ENCODE measurements around the gene RNF34. TPM values are rescaled to one million over a fixed set of nuclear protein-coding genes. Genes with fewer than 3 reads are reported as not detected.

RNF34 gene
- total and polyA plus RNA-seq, 10 donors: 20.8 to 62.6 (median 52.0) TPM

DNA sequence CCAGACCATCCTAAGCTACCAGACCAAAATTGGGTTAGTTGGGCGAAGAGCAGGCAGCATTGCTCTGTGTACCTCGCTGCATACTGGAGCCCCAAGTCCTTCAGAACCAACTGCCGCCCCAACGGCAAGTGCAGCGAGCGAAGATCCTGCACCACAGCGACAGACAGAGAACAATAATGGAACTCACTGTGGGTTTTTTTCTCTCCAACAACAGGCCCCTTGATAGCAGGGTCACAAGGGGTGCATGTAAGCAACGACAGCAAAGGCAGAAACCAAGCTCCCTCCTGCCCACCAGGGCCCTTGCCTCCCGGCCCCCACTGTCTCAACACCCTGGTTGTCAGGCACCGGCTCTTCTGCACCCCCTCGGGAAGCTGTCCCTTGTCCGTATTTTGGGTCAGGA, 39.0 kb downstream of the RNF34 start:
- no peak for TF ChIP-seq POLR2AphosphoS5 (IDR thresholded peaks at IDR 0.05)
- TF ChIP-seq, protein P1, sequence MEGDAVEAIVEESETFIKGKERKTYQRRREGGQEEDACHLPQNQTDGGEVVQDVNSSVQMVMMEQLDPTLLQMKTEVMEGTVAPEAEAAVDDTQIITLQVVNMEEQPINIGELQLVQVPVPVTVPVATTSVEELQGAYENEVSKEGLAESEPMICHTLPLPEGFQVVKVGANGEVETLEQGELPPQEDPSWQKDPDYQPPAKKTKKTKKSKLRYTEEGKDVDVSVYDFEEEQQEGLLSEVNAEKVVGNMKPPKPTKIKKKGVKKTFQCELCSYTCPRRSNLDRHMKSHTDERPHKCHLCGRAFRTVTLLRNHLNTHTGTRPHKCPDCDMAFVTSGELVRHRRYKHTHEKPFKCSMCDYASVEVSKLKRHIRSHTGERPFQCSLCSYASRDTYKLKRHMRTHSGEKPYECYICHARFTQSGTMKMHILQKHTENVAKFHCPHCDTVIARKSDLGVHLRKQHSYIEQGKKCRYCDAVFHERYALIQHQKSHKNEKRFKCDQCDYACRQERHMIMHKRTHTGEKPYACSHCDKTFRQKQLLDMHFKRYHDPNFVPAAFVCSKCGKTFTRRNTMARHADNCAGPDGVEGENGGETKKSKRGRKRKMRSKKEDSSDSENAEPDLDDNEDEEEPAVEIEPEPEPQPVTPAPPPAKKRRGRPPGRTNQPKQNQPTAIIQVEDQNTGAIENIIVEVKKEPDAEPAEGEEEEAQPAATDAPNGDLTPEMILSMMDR (IDR thresholded peaks at IDR 0.05 in 8 of 11, conservative IDR thresholded peaks at IDR 0.05 in 3 of 11): no peak
- TF ChIP-seq POLR2A (IDR thresholded peaks at IDR 0.05): no peak
- Histone ChIP-seq H3K36me3 (peaks cover 7 to 100% (median 80%) of the 10 kb centered on the region in 6 donors), H3K27ac (no peak overlapping the region), H3K27me3 (replicated peaks in 1 of 7) (no peaks in the 10 kb centered on the region), H3K4me1 (peaks cover 0 to 9% (median 3%) of the 10 kb centered on the region in 6 donors), H3K4me3 (no peak overlapping the region), H3K9me3 (peaks cover 0 to 3% (median 0%) of the 10 kb centered on the region in 8 donors)
- no peak for DNase-seq
- WGBS, 5 donors: 81 to 97% (median 91%) methylated on average over 12 of the region's 12 CpGs
- intact Hi-C loops (cut with DNase I; ENCODE audit: low total_unique reads): no loop called here

DNA sequence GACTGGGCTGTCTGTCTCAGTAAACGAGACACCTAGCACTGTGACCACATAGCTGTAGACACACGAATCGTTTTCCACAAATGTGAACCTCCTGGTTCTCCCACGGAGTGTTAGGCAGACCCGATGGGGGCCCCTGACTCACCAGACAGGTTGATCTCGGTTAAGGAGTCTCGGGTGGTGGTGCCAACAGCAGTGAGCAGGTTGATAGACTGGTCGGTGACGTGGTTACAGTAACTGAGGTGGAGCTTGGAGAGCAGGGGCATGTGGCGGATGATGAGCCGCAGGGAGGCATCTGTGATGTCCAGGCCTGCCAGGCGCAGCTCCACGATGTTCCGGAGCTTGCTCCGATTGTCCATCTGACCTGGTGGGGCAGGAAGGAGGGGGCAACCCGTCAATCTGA, 39.8 kb downstream of the RNF34 start:
- Histone ChIP-seq H3K9me3 (peaks cover 0 to 3% (median 0%) of the 10 kb centered on the region in 8 donors), H3K4me1 (peaks cover 0 to 9% (median 3%) of the 10 kb centered on the region in 6 donors), H3K36me3 (peaks cover 7 to 100% (median 81%) of the 10 kb centered on the region in 6 donors), H3K4me3 (no peak overlapping the region), H3K27ac (no peak overlapping the region), H3K27me3 (replicated peaks in 1 of 7) (no peaks in the 10 kb centered on the region)
- intact Hi-C loops (cut with DNase I; ENCODE audit: low total_unique reads): loop anchor here (10.0 kb wide), 1 partner anchor 105 kb away; no protein-coding TSS in a partner anchor
- no peak for DNase-seq
- TF ChIP-seq POLR2AphosphoS5 (IDR thresholded peaks at IDR 0.05) (peak in 1 of 3 donors; percentile 9), POLR2A (IDR thresholded peaks at IDR 0.05) (no peak)
- TF ChIP-seq, protein P1 (IDR thresholded peaks at IDR 0.05 in 8 of 11, conservative IDR thresholded peaks at IDR 0.05 in 3 of 11): no peak
- WGBS, 5 donors: 92 to 97% (median 95%) methylated on average over 16 of the region's 16 CpGs

DNA sequence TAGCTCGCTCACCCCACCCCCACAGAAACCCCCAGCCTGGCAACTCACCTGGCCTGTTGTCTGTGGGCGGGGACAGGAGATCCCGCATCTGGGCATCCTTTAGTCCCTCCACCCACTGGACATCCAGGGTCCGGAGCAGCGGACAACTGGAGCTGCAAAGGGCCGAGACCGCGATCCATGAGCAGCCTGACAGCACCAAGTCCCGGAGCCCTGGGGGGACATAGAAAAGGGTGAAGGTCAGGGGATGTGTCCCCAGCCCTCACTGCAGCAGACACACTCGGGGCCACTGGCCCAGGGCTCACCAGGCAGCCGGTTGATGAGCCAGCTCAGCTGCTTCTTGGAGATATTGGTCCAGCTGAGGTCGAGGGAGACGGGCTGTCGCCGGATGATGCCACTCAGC, 40.9 kb downstream of the RNF34 start:
- 95 to 99% (median 97%) methylated on average over 14 to 15 of the region's 15 CpGs for WGBS, 5 donors
- H3K27ac ChIP-seq: no peak overlapping the region
- H3K4me1 ChIP-seq: peaks cover 0 to 9% (median 3%) of the 10 kb centered on the region in 6 donors
- H3K27me3 ChIP-seq (replicated peaks in 1 of 7): no peaks in the 10 kb centered on the region
- H3K36me3 ChIP-seq: peaks cover 7 to 100% (median 81%) of the 10 kb centered on the region in 6 donors
- intact Hi-C loops (cut with DNase I; ENCODE audit: low total_unique reads): loop anchor here (10.0 kb wide), 1 partner anchor 106 kb away; no protein-coding TSS in a partner anchor
- no peak for DNase-seq
- TF ChIP-seq POLR2AphosphoS5 (IDR thresholded peaks at IDR 0.05): peak in 1 of 3 donors; percentile 30
- TF ChIP-seq, protein P1 (IDR thresholded peaks at IDR 0.05 in 8 of 11, conservative IDR thresholded peaks at IDR 0.05 in 3 of 11): no peak
- H3K4me3 ChIP-seq: no peak overlapping the region
- H3K9me3 ChIP-seq: peaks cover 0 to 3% (median 0%) of the 10 kb centered on the region in 8 donors

DNA sequence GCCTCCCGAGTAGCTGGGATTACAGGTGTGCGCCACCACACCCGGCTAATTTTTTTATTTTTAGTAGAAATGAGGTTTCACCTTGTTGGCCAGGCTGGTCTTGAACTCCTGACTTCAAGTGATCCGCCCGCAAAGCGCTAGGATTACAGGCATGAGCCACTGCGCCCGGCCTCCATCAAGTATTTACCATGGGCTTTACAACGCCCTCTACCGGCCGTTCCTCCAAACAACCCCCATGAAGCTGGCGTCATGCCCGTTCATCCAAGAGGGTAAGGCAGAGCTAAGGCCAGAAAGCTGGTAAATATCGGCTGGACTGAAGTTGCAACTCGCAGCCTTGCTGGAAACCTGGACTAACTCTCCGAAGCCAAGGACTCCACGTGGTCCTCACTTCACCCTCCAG, 41.6 kb downstream of the RNF34 start:
- H3K4me3 ChIP-seq: no peak overlapping the region
- 90 to 97% (median 95%) methylated on average over 17 of the region's 17 CpGs for WGBS, 5 donors
- no peak for TF ChIP-seq POLR2AphosphoS5 (IDR thresholded peaks at IDR 0.05)
- TF ChIP-seq, protein P1 (IDR thresholded peaks at IDR 0.05 in 8 of 11, conservative IDR thresholded peaks at IDR 0.05 in 3 of 11): no peak
- no peak for TF ChIP-seq POLR2A (IDR thresholded peaks at IDR 0.05)
- intact Hi-C loops (cut with DNase I; ENCODE audit: low total_unique reads): loop anchor here (10.0 kb wide), 1 partner anchor 107 kb away; no protein-coding TSS in a partner anchor
- H3K36me3 ChIP-seq: peaks cover 7 to 100% (median 75%) of the 10 kb centered on the region in 6 donors
- no peak for DNase-seq
- H3K4me1 ChIP-seq: peaks cover 0 to 9% (median 3%) of the 10 kb centered on the region in 6 donors
- H3K27me3 ChIP-seq (replicated peaks in 1 of 7): no peaks in the 10 kb centered on the region
- H3K27ac ChIP-seq: no peak overlapping the region
- H3K9me3 ChIP-seq: peaks cover 0 to 3% (median 0%) of the 10 kb centered on the region in 8 donors

Measured in spleen (tissue), 11 donors.